ENCODE measurements around the gene CERS6.
"Not testable (repeated sequence)": the region's sequence is repeated elsewhere in the genome, so short reads cannot be mapped to it uniquely, and the experiment has no call there.

The CERS6 gene

DNA sequence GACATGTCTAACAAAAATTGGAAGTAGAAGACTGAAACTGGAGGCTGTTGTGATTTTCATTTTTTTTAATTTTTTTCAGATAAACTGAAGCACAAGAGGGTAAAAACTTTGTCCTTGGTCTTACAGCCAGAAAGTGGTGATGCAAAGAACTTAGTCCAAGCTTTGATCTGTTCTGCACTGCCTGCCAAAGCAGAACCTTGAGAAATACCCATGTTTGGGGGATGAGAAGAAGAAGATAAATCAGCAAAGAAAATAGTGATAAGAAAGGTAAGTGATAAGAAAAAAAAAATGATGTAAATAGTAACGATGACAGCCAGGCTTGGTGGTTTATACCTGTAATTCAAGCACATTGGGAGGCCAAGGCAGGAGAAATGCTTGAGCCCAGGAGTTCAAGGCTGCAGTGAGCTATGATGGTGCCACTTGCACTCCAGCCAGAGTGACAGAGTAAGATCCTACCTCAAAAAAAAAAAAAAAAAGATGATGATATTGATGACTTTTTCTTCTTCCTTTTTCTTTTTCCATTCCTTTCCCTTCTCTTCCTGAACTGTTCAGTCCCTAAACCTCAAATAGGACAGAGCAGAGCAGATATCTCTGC is 331.8 kb downstream of the CERS6 start:
- DNase-seq, result no peak

DNA sequence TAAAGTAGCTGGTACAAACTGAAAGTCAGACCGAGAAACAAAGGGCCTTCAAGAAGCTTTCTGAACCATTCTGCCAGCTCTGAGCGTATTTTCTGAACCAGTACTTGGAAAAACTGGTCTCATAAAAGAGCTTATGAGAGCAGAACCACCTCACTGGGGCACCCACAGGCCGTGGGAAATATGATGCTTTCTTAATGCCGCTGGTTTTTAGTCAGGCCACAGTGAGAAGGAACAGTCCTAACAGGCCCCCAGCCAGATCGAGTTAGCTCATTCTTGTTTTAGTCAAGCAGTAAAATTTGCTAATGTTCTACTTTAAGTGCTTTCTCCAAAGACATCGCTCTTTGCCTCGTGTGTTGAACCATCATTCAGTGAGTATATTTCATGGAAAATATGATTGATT is 333.7 kb downstream of the CERS6 start:
- no peak for DNase-seq

DNA sequence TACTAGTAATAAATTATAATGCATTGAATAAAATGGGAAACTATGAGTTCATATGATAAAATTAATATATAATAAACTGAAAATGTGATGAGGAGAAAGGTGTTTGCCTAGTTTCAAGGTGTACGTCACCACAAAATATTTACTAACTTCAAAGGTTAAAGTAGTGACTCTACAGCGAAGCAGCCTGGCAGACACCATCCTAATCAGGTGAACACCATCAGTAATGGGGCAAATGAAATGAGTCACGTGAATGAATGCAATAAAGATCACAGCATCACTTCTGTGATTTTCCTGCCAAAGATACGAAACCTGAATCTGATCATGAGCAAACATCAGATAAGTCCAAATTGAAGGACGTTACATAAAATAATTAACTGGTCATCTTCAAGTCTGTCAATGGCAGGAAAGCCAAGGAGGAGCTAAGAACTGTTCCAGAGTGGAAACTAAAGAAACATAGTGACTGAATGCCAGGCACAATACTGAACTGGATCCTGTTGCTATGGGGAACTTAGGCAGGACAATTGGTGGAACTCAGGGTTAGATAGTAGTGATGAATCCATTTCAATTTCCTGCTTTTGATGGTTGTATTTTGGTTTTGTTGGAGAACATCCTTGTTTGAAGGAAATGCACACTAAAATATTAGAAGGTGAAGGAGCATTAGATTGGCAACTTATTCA is 334.3 kb downstream of the CERS6 start:
- DNase-seq, result no peak

DNA sequence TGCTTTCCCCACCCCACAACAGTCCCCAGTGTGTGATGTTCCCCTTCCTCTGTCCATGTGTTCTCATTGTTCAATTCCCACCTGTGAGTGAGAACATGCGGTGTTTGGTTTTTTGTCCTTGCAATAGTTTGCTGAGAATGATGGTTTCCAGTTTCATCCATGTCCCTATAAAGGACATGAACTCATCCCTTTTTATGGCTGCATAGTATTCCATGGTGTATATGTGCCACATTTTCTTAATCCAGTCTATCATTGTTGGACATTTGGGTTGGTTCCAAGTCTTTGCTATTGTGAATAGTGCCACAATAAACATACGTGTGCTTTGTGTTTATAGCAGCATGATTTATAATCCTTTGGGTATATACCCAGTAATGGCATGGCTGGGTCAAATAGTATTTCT is 335.1 kb downstream of the CERS6 start:
- DNase-seq, result not testable (repeated sequence)

DNA sequence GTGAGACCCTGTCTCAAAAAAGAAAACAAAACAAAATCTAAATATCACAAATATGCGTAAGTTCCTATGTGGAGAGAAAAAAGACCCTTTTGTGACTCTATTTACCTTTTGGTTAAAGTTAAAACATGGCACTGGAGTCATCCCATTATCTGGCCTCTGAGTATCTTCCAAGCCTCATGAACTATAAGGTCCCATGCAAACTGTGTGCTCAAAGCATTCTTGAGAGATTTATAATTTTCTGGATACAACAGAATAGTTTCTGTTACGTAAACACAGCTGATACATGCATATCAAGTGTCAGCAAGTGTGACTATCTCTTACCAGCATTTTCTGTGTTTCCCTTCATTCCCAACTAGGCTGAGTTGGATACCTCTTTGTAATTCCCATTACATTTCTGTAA is 337.5 kb downstream of the CERS6 start:
- DNase-seq, result no peak

DNA sequence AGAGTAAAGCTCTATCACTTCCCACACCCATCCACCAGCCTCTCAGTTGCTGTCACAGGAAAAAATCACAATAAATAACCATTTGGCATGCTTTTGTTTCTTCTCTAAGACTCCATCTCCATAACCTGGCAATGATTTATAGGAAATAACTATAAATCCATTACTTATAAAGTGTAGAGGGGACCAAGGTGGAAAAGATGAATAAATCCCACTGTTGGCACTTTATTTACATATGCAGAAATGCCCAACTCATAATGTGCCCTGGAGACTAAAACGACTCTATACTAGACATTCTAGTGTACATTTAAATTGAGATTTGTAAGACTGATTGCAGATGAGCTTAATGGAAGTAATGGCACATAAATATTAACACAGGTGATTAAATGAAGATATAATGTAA is 338.9 kb downstream of the CERS6 start:
- no peak for DNase-seq

DNA sequence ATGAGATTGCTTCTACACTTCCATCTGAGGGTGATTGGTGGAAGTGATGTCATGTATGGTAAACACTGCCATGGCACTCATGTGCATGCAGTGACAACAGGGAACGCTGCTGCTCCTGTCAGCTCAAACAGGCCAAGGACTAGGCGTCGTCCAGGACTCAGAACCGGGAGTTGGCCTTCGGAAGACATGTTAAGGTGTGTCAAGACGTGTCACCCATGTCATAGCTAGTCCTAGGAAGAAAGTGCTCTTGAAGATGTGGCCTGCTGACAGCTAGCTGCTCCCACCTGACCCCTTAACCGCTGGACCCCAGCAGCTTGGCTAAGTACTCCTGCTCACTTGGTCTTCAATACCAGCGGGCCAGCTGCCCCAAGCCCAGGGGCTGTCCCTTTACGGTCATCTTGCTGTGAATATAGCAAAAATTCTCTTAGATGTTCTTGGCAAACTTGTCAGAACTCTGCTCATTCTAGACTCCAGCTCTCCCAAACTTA is 340.1 kb downstream of the CERS6 start:
- no peak for DNase-seq

DNA sequence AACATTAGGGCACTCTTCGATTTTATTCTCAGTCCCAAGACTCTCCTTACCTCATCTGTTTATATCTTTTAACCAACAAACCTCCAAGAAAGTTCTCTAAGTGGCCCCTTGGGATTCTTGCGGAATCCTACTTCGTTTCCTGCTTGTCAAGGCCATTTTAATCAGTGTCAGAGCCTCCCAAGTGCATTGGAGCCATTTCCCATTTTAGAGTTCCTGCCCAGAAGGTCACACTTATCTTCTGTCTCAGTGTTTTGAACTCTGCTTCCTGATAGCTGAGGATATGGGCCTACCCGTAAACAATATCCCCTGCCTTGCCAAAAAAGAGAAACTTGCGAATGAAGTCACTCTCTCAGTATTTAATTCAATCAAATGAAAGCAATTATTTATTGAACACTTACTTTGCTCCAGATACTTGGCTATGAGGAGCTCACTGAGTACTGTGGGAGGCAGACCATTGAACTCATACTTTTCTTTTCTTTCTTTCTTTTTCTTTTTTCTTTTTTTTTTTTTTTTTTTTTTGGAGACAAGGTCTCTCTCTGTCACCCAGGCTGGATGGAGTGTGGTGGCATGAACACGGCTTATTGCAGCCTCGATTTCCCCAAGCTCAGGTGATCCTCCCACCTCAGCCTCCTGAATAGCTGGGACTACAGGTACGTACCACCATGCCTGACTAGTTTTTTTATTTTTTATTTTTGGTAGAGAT is 340.7 kb downstream of the CERS6 start:
- DNase-seq, result no peak

DNA sequence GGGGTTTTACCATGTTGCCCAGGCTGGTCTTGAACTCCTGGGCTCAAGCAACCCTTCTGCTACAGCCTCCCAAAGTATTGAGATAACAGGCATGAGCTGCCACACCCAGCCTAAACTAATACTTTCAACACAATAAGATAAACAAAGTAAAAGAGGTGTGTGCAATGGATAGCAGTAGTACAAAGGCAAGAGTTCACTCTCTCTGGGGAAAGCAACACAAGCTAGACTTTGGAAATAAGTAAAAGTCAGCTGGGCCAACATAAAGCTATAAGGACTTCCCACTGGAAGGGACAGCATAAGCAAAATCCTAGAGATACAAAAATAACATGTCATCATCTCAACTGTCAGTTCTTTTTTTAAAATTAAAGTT is 341.2 kb downstream of the CERS6 start:
- DNase-seq, result no peak

DNA sequence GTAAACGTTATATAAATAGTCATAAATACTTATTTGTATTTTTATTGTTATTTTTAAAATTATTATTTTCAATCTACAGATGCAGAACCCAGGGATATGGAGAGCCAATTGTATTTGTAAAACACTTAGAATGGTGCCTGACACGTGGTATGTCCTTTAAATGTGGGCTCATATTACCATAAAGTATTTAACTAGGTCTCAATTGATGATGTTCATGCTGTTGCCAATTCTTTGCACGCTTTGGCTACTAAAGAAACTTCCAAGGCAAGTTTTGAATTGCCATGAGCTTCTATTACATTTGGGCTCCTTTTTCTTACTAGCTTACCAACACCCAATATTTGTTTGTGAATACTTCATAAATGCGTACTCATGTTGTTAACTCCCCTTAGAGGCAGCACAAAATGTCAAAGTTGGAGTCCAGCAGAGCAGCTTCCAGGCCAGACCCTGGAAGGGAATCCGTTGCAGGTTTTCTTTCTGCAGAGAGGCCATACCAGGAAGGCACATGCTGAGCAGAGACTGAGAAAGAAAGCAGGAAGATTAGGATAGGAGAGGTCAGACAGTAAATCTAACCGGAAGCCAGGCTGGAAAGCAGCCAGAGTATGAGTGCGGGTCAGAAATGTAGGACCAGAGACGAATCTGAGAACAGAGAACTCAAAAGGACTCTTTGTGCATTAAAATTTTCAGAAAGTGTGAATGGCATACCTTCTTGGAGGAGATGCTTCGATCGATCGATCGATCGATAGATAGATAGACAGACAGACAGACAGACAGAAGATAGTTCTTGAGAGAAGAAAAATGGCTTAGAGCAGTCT is 342.2 kb downstream of the CERS6 start:
- DNase-seq, result no peak

DNA sequence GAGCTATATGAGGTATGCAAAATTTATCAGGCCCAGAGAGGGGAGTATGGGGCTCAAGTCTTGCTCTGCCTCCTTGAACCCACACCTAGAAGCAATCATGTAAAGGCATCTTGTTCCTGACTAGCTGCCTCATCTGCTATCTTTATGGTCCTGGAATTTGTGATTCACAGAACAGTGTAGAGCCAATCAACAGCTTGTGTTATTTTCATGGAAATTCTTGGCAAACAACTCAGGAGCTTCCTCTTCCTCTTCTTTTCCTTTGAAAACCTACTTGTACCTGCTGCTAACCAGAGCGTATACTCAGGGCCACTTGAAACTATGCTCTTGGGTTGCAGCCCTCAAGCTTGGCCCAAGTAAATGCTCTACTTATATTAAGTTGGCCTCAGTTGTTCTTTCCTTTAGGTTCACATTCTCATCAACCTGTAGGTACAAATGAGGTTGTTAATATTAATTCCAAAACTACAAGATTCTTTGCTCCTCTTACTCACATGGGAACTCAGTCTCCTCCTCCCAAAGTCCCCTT is 342.9 kb downstream of the CERS6 start:
- DNase-seq, result no peak

DNA sequence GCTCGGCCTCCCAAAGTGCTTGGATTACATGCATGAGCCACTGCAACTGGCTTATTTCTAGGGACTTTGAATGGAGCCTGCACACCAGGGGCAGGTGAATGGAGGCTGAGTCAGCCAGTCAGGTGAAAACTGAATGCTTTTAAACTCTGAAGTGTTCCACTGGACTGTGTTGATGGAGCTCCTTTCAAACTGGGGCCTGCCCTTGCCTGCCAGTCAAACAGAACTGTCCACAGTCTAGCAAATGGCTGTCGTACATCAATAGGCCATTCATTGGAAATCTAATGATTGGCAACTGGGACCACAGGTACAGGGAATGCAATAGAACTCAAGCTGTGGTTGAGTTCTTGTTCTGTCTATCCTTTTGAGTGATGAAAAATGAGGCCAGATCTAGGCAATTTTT is 345.4 kb downstream of the CERS6 start:
- DNase-seq, result no peak

DNA sequence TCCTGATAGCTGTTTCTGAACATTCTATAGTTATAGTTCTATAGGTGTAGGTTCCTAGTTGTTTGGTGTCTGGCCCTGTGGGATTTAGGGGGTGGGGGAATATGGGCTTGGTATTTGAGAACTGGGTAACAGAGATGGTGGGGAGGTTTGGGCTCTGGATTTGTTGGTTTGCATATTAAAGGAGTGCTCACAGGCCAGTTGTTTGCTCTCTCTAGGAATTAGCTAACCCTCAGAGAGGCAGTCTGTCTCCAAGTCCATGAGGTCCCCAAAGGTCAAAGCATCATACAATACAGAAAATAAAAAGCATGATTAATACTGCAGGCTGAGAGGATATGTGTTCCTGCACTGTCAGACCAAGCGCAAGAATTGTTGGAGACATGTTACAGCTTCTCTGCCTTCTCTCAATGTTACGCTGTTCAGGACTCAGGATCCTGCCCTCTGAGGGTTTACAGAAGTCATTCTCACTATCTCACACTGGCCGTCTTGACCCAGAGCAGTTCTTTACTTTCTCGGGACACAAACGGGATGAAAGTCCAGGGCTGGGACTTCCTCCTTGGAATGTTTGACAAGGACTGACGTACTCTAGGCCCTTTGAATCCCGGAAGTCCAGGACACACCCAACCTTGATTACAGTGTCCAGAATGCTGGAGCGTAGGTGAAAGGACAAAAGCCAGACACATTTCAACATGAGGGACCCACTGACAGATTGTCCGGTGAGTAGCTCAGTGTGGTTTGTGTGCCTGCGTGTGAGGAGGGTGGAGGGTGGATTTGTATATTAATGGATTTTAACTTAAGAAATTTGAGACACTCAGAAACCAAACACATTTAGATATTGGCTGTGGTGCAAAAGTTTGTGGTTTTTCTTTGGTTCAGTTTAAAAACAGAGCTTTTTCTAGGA is 346.1 kb downstream of the CERS6 start, which contains the start of gene NOSTRIN:
Gene NOSTRIN, plus strand, starts transcription at position 677 of the 898 bp plus-strand sequence. Its CDS starts 10 bp downstream, at position 687.
- no peak for DNase-seq

DNA sequence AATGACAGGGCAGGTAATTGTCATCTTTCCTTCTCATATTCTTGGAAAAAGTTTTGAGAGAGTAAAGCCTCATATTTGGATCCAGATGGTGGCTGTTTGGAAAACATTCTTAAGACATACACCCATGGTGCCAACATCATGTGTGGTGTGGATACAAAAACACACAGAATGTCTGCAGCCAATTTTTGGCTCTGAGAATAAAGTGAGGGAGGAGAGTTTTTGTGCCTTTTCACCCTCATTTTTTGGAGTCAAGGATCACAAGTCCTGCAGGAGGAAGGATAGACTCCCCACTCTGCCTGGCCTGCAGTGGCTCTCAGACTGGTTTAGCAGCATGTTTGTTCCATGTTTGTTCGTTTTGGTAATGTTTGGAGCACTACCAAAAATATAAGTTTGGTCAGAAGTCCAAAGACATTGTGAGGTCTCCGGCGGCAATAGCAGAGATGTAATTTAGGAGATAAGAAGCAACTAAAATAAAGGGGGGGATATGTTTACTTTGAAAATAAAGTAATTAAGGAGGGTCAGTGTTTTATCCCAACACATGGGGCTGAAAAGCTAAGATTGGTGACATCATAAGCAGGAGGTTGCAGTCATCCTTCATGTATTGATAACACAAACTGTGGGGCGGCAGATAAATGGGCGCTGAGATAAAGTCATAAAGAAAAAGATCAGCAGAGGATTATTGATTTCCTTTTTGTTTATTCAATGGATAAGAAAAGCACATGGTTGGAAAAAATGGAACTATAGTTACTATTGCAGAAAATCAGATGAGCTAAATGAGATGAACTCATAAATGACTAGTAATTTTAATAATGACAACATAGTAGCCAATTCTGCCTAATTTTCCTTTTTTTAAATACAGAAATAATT is 347.0 kb downstream of the CERS6 start:
- DNase-seq, result no peak

DNA sequence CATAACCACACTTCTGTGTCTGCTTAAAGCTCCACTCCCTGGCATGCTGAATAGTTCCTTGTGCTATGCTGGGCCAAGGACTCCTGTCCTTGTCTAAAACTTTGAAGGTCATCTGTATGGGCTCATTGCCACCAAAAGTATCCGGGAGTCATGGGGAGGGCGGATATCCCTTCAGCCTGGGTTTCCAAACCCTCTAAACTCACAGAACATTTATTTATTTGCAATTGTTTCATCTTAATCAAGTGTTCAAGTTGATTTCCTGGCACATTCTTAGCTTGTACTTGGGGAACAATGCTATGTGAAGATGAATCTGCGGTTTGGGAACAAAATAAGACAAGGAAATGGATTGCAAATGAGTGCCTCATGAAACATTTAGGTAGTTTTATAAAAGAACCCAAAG is 348.1 kb downstream of the CERS6 start:
- DNase-seq, result no peak

DNA sequence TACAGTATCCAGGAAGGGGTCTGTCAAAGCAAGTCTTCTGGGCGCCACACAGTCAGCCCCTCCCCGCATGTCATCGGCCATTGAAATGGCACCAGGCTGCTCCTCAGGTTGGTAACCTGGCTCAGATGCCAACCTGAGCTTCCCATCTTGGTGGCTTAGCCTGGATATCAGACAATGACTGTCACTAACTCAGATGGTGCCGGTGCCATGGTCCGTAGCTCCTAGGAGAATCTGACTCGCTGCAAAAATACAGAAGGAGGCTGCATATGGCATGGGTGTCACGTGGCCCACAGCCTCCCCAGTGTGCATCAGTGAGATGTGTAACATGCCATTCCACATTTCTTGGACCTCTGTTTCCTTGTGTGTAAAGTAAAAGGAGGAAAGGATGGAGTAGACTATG is 349.5 kb downstream of the CERS6 start:
- no peak for DNase-seq

DNA sequence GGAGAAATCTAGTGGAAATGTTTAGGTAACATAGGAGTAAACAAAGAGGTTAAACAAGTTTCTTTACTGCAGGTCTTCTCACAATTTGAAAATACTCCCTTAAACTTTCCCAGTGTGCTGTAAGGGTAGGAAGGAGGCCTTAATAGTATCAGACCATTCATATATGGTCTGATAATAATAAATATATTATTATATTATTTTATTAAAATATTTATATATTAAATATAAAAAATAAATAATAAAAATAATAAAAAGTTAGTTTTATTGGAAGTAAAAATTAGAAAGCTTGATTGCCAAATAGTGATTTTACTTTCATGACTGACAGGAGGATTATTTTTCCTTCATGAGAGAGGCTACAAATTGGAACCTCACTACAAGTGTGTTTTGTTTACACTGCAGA is 353.5 kb downstream of the CERS6 start:
- no peak for DNase-seq

DNA sequence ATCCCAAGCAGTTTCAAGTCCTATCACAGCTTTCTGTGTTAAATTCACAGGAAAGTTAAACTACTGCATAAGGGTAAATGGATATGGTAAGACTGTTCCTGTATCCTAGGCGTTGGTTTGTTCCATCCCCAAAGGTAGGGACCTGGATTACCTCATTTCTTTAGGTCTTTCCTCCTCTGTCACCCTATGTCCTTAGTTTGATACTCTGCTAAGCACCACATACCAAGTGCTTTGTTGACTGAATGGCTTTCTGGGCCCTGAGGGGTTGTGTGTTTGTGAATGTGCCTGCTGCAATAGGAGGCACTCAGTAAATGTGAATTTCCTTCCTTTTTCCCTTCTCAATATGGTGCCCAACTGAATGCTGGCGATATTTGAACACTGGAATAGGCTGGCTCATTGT is 354.2 kb downstream of the CERS6 start:
- no peak for DNase-seq

DNA sequence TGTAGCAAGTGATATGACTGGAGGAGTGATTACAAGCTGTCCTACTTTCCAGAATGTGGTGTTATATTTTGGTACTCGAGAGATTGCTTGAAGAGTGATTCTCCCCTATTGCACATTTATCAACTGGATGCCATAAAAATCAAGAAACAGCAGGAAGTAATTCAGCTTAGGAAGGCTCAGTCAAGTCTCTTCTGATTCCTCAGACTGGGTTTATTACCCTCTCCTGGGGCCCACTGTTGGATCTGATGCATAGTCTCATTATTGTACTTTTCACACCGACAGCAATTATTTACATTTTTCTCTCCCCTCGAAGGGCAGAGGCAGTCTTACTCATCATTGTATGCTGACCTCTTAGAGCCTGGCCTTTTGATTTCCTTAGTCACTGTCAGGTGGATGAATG is 355.6 kb downstream of the CERS6 start:
- DNase-seq, result no peak

DNA sequence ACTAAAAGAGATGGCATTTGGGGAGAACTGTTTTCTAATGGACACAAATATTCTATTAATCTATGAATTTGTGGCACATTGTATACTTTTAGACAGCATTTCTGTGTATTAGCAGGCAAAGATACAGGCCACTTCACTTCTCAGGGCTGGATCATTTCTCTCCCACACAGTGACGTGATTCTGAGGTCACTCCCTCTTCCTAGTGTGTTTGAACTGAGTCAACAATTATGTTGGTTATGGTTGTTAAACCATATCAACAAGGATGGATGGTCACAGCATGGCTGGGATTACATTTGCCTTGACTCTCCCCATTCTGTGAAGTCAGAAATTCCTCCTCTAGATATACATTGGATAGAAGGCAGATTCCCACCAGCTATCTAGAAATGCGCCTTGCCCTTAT is 358.0 kb downstream of the CERS6 start:
- no peak for DNase-seq

Measured in CD4-positive, alpha-beta T cell treated with Interleukin-12 subunit alpha and Interleukin-12 subunit beta, for 1 hour (primary cell).